HG02973 (cell line): ENCODE data around the gene UBALD1.
"Not testable (repeated sequence)": the region's sequence is repeated elsewhere in the genome, so short reads cannot be mapped to it uniquely, and the experiment has no call there.

Source experiments
- ATAC-seq: cut with Tn5 transposase; IDR thresholded peaks from one replicate; pipeline ENCODE4 v1.9.1; 2021; ENCODE audit warnings: moderate library complexity; ENCODE audit not compliant: unreplicated experiment

Gene UBALD1

DNA sequence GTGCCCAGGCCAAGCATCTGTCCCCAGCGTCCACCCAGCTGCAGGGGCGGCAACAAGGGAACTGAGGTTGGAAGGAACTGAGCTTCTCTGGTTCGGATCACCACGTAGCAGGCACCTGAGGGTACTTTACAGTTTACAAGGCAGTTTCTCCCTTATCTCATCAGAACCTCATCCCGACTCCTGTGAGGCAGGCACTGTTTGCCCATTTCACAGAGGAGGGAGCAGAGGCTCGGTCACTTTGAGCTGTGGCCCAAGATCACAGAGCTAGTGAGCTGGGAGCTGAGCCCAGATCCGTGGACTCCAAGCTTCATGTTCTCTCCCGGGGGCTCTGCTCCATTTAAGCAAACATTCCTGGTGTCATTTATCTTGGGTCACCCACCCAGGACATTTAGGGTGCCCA, 15.1 kb downstream of the UBALD1 start:
- no peak for ATAC-seq

- no peak for ATAC-seq
Observed at GRCh38 chr16:4599037-4599436, 15.7 kb downstream of the UBALD1 start.

GRCh38 chr16:4597174-4597573, 17.5 kb downstream of the UBALD1 start:
- ATAC-seq, result no peak

DNA sequence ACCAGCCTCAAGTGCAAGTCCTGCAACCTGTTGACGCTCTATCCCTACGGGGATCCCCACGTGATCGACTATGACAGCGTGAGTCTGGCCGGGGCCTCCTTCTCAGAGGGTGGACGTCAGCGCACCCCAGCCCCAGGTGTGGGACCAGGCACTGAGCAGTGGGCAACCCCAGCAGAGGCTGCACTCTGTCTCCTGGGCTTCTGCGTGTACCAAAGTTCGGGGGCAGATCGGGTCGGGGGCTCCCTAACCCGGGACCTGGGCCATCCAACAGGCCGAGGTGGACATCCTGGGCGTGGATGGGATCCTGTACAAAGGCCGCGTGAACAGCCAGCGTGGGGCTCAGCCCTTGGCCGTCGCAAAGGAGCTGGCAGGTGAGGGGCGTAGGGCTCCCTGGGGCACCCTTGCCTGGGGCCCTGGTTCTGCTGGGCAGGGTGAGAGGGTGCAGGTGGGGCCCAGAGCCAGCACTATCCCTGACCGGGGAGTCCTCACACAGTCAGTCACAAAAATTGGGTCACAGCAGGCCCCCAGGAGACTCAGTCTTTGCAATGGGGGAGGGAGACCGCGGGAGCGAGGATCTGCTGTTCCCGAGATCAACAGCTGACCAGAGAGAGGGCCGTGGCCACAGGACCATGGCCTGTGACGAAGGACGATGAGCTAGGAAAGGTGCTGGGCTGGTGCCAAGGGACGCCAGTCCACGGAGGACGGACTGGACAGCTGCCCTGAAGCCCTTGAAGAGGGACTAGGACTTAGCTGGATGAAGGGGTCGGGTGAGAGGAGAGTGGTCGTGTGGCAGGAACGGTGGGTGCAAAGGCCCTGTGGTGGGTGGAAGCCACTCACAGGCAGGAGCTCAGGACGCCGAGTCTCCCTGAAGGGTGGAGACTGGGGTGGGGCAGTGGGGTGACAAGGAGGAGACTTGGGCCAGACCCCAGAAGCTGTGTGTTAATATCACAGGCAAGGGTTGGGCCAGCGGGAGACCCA, 20.0 kb downstream of the UBALD1 start:
- no peak for ATAC-seq

GRCh38 chr16:4593086-4593485, 21.6 kb downstream of the UBALD1 start:
- no peak for ATAC-seq

- no peak for ATAC-seq
Observed at GRCh38 chr16:4591706-4592470, 22.8 kb downstream of the UBALD1 start.

DNA sequence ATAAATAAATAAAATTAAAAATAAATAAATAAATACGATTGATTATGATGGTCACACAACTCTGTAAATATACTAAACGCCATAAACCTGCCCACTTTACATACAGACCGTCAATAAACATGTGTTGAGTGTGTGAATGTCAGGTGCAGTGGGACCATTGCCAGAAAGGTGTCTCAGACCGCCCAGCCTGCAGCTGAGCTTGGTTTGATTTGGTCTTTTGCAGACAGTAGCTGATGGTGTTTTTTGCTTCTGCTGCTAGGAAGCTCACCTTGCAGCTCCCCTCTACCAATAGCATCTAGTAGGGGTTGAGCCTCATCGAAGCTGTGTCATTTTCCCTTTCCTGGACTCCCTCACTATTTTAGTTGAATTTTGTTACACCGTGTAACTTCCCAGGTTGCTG, 23.5 kb downstream of the UBALD1 start:
- no peak for ATAC-seq

GRCh38 chr16:4588961-4589360, 25.7 kb downstream of the UBALD1 start:
- ATAC-seq, result no peak

DNA sequence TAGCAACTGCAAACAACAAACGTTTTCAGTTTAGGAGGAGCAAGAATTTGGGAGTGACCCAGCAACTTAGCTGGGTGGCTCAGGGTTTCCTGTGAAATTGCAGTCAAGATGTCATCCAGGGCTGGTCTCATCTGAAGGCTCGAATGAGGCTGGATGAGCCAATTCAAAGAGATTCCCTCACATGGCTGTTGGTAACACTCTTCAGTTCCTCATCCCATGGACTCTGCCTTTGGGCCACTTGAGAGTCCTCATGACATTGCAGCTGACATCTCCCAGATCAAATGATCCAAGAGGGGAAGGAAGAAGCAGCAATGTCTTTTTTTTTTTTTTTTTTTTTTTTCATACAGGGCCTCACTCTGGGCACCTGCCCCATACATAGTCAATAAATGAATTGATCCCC, 26.3 kb downstream of the UBALD1 start:
- ATAC-seq, result no peak

DNA sequence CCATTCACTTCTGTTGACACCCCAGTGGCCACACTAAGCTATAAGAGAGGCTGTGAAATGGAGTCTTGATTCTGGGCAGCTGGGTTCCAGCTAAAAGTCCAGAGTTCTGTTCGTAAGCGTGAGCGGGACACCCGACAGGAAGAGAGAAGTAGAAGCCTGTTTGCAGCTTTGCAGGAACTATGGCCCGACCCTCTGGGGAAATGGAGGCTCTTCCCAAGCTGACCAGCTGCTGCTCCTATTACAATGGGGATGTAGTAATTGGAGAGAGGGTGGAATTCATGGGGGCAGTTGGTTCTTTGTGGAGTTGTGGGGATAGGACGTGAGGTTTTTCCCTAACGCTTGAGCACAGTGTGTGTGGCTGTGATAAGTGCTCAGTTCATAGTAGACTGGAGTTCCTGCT, 28.4 kb downstream of the UBALD1 start:
- no peak for ATAC-seq

DNA sequence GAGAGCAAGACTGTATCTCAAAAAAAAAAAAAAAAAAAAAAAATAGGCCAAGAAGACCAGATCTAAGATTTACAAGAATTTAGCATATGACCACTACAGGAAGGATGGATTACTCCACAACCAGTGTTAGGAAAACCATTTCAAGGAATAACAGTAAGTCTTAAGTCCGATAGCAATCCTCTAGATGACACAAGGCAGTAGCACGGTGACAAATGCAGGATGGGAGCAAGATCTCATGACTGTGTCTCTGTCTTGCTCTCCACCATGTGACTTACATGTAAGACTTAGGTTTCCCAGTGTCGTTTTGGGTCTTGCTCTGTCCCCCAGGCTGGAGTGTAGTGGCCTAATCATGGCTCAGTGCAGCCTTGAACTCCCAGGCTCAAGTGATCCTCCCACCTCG, 30.8 kb downstream of the UBALD1 start:
- ATAC-seq, result no peak

GRCh38 chr16:4580250-4580649, 34.4 kb downstream of the UBALD1 start:
- ATAC-seq, result no peak

GRCh38 chr16:4578961-4579530, 35.6 kb downstream of the UBALD1 start:
- ATAC-seq, result no peak

DNA sequence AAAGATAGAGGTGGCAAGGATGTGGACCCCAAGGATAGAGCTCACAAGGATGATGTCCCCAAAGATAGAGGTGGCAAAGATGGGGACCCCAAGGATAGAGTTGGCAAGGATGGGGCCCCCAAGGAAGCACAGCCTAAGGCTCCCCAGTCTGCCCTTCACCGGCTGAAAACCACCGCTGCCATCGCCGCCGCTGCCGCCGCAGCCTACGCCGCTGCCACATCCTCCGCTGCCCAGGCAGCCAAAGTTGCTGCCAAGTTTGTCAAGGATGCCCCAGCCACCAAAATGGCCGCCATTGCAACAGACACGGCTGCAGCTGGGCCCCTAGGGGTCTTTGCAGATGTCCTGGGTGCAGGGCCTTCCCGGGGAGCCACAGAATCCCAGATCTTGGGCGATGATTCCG, 38.7 kb downstream of the UBALD1 start:
- no peak for ATAC-seq

DNA sequence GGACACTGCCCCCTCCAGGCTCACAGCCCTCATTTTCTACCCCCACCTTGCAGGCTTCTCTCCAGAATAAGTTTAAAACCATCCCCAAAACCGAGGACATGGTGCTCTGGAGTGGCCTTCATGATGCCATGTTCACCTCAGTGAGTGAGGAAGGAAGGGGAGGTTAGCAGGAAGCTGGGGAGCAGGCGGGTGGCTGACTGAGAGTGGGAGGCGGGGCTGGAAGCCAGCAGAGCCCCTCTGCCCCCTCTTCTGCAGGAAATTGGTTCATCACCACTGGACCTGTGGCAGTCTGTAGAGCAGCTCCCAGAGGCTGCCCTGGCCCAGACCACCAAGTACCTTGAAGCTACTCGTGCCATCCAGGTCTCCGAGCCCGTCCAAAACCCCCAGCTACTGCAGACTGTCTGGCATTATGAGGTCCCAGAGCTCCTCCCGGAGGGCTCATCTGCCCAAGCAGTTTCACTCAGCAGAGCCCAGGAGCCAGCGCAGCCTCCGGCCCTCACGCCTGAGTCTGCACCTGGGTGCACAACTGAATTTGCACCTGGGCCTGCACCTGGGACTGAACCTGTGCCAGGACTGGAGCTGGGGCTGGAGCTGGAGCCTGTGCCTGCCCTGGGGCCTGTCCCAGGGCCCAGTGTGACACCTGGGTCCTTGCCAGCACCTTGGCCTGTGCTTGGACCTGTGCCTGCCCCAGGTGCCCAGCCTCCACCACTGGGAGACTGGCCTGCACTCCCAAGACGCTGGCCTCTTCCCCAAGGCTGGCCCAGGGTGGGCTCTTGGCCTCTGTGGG, 39.6 kb downstream of the UBALD1 start:
- ATAC-seq, result no peak

DNA sequence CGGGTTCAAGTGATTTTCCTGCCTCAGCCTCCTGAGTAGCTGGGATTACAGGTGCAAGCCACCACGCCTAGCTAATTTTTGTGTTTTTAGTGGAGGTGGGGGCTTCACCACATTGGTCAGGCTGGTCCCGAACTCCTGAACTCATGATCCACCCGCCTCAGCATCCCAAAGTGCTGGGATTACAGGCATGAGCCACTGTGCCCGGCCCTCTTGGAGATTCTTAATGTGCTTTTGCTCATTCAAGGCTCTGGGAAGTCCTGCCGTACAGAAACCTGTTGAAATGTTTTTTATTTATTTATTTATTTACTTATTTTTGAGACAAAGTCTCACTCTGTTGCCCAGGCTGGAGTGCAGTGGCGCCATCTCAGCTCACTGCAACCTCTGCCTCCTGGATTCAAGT, 40.8 kb downstream of the UBALD1 start:
- ATAC-seq, result not testable (repeated sequence)

- ATAC-seq, result no peak
Observed at GRCh38 chr16:4572715-4573114, 42.0 kb downstream of the UBALD1 start.

DNA sequence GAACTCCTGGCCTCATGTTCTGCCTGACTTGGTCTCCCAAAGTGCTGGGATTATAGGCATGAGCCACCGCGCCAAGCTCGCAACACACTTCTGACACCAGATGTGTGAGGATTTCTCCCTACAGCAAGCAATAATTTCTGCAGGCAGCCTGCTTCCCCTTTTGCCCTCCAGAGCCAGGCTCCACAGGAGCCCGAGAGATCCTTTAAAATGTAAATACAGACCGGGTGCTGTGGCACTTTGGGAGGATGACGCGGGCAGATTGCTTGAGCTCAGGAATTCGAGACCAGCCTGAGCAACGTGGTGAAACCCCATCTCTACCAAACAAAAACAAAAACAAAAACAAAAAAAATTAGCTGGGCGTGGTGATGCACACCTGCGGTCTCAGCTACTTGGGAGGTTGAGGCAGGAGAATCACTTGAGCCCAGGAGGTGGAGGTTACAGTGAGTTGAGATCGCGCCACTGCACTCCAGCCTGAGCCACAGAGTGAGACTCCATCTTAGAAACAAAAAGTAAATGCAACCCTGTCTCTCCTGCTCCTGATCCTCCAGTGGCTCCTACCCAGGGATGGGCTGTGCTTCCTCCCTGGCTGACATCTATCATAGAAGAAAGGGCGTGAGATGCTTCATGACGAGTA, 43.9 kb downstream of the UBALD1 start:
- no peak for ATAC-seq

DNA sequence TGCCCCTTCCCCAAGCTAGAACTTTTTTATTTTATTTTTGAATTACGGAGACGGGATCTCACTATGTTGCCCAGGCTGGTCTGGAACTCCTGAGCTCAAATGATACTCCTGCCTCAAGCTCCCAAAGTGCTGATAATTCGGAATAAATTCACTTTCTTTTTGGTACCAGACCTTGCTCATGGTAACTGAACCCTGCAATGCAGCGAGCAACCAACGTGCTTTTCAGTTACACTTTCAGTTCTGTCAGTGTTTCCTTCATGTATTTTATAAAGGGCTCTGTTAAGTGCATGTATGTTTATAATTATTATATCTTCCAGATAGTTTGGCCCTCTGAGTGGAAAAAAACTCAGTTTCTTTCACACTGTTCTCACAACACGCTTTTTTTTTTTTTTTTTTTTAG, 44.6 kb downstream of the UBALD1 start:
- no peak for ATAC-seq

DNA sequence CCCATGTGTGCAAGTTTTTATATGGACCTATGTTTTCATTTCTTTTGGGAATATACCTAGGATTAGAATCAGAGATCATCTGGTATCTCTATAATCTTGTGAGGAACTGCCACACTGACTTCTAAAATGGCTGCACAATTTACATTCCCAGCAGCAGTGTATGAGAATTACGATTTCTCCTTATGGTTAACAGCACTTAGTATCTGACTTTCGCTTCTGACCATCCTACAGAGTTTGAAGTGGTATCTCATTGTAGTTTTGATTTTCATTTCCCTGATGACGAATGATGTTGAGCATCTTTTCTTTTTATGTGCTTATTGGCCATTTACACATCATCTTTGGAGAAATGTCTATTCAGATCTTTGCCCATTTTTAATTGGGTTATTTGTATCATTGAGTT, 48.5 kb downstream of the UBALD1 start:
- no peak for ATAC-seq
